HG03103 (cell line): ENCODE measurements around the gene PTPA.
"Not testable (repeated sequence)": the region's sequence is repeated elsewhere in the genome, so short reads cannot be mapped to it uniquely, and the experiment has no call there.

Source experiments
- ATAC-seq: cut with Tn5 transposase; IDR thresholded peaks from one replicate; pipeline ENCODE4 v1.9.1; 2021; ENCODE audit warnings: low read depth; ENCODE audit not compliant: unreplicated experiment

Gene PTPA

GRCh38 chr9:129150672-129151211, 39.5 kb downstream of the PTPA start:
- ATAC-seq, result no peak

- no peak for ATAC-seq
Measured at GRCh38 chr9:129151469-129151868, 40.3 kb downstream of the PTPA start.

- ATAC-seq, result no peak
Measured at GRCh38 chr9:129154866-129155477, 43.8 kb downstream of the PTPA start.

- ATAC-seq, result no peak
Measured at GRCh38 chr9:129156163-129156562, 44.9 kb downstream of the PTPA start.

DNA sequence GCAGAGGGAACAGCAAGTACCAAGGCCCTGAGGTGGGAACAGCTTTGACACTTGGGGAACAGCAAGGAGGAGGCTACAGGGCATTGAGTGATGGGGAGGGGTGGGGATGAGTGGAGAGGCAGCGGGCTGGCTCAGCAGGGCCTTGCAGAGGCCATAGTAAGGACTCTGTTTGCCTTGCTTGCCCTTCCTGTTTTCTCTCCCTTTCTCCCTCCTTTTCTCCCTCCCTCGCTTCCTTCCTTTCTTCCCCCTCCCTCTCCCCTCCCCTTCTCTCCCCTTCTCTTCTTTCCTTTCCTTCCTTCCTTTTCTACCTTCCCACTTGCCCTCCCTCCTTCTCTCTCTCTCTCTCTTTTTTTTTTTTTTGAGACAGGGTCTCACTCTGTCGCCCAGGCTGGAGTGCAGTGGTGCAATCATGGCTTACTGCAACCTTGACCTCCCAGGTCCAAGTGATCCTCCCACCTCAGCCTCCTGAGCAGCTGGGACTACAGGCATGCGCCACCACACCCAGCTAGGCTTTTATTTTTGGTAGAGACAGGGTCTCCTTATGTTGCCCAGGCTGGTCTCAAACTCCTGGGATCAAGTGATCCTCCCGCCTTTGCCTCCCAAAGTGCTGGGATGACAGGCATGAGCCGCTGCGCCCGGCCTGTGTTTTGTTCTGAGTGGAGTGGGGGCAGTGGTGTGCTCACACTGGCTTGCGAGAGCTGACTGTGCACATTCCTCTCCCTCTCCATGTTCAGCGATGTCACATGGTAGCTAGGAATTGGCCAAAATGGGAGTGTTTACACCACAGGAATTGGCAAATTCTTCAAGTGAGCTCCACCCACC, 49.7 kb downstream of the PTPA start:
- no peak for ATAC-seq

GRCh38 chr9:129161534-129161837, 50.3 kb downstream of the PTPA start:
- no peak for ATAC-seq

- ATAC-seq, result no peak
Measured at GRCh38 chr9:129162497-129163197, 51.4 kb downstream of the PTPA start.

GRCh38 chr9:129163198-129163670, 52.0 kb downstream of the PTPA start:
- ATAC-seq, result not testable (repeated sequence)

DNA sequence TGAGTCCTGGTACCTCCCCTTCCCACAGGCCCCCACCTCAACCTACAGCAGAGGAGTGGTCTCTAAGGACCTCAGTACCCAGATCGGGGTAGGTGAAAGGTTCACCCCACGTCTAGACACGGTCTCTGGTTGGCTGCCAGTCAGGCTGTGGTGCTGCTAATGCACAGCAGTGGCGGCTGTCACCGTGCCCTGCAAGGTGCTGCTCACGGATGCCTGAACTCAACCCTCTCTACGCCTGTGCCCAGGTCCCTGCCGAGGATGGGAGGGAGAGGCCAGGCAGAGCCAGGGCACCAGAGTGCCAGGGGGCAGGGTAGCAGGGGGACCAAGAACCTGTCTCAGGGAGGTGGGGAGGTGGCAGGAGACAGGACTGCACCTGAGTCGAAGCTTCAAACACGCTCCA, 52.5 kb downstream of the PTPA start:
- no peak for ATAC-seq

DNA sequence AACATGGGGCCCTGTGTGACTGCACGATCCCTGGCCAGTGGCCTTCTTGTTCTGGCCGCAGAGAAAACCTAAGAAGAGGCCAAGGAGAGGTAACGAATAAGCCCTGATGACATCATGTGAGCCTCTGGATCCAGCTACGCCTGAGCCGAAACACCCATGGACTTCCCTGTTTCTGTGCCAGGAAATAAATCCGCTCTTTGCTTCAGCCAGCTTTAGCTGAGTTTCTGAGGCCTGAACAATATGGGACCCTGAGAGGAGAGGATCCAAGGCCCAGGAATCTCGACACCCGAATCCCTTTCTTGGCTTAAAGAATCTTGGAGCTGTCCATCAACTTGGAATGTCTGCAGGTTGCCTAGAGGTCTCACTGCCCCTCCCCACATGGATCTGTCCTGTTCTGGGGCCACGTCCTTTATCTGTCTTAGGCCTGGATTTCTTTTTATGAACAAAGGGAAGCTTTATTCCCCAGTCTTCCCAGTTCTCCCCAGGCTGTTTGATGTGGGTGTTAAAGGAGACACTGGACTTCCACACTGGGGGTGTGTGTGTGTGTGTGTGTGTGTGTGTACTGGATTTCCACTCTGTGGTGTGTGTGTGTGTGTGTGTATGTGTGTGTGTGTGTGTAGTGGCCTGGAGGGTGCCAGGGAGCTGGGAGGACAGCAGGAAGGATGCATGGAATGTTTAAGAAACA, 53.2 kb downstream of the PTPA start:
- ATAC-seq, result no peak

DNA sequence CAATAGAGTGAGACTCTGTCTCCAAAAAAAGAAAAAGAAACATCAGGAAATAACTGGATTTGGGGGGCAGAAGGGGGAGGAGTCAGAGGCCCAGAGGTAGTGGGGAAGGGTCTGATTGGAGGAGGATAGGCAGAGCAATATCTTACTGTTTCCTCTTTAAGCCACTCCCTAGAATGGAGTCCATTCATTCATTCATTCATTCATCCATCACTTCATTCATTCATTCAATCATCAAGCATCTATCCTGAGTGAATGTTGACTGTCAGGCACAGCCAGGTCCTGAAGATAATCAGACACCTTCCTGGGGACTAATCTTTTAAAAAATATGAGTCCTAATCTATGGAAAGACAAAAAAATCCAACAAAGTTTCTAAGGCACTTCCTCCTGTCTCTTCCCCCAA, 54.0 kb downstream of the PTPA start:
- ATAC-seq, result no peak

- ATAC-seq, result no peak
Measured at GRCh38 chr9:129166623-129167557, 55.7 kb downstream of the PTPA start.

DNA sequence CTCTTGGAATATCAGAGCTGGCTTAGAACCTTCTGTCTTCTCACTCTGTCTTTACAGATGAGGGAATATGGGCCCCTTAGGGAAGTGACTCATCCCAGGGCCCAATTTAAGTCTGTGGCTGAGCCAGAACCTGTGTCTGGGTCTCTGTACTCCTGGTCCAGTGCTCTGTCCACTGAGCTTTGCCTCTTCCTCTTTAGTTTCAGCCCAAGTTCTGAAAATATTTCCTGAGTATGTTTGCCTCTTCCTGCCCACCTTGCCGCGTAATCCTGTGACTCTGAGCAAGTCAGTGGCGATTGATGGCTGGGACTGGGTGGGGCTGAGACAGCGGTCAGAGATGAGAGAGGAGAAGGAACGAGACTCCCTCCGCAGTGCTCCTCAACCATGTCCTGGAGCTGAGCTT, 59.0 kb downstream of the PTPA start:
- ATAC-seq, result no peak

- ATAC-seq, result no peak
Measured at GRCh38 chr9:129171993-129172751, 61.0 kb downstream of the PTPA start.

- ATAC-seq, result no peak
Measured at GRCh38 chr9:129172816-129173215, 61.6 kb downstream of the PTPA start.

DNA sequence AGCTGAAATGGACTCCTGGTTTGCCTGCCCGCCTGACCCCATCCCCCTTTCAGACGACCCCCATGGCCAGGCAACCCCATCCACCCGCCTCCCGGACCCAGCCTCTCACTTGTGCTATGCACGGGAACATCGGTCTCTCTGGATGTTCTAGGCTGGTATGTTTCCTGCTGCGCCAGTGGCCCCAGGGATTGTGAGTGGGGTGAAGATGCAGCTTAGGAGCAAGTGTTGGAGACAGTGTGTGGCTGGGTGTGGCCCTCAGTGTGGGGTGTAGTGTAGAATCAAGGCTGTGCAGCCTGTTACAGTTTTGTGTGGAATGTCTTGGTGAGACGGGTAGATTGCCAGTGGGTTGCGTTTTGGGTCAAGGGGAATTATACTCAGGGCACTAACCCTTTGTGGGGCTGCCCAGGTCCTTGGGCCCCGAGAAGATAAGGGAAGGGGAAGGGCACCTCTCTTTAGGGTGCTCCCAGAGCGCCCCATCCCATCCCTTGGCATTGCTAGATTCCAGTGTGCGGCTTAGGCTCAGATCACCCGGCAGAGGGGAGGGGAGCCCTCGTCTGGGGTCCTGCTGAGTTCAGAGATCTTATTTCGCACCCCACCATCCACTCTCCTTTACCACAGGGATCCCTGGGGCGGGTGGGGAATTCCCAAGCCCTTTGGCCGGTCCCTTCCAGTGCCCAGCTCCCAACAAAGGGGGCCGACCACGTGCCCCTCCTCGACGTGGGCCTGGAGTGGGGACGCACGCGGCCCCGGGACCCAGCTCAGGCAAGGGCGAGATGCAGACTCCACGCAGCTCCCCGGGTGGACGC, 62.3 kb downstream of the PTPA start:
- no peak for ATAC-seq

DNA sequence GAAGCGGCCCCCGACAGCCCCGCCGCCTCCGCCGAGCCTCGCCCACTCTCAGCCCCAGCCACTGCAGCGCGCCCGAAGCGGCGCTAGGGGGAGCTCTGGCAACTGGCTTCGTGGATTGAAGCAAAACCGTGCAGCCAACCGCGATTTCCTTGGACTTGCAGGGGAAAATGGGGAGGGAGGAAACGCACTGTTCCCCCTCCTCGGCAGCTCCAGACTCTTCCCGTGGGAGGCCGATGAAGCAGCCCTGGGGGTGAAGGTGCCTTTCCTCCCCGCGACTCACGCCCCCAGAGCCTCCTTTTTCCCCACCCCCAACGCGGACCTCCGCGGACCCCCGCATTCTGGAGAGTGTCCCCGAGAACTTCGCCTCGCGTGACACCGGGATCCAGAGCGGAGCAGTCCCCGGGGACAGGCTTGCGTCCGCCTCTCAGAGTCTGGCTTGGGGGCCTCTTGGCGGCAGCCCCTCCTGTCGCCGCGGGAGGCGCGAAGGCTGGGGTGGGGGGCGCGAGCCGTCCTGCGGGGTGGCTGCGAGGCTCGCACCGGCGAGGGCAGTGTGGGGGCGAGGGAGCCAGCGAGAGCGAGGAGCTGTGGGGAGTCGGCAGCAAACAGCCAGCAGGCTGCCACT, 63.0 kb downstream of the PTPA start:
- ATAC-seq, result no peak
